Activated CD4-positive, alpha-beta memory T cell treated with anti-CD3 and anti-CD28 coated beads for 36 hours (primary cell): ENCODE results near the gene COL4A3. TPM values are rescaled to one million over a fixed set of nuclear protein-coding genes. Genes with fewer than 3 reads are reported as not detected.

ENCODE experiments used
- CTCF ChIA-PET: fragments of 350-600 bp; sonication (Branson Sonifier 250); formaldehyde crosslinking; loops from one replicate; lab custom pipeline; 2021; ENCODE audit warnings: antibody characterized with exemption, inconsistent platforms; lab: Charles Lee
- POLR2A ChIA-PET: fragments of 350-600 bp; sonication (Branson Sonifier 250); formaldehyde crosslinking; loops from one replicate; lab custom pipeline; 2021; ENCODE audit warnings: antibody characterized with exemption; lab: Charles Lee
- DNase-seq: peaks from one replicate; pipeline ENCODE4 v3.0.0-alpha.2; 2020
- H3K27ac Mint-ChIP-seq: one replicate; pipeline ENCODE4 v1.8.0; 2021; ENCODE audit warnings: mixed read lengths
- H3K27me3 Mint-ChIP-seq: one replicate; pipeline ENCODE4 v1.8.0; 2021; ENCODE audit warnings: mixed read lengths
- H3K36me3 Mint-ChIP-seq: one replicate; pipeline ENCODE4 v1.8.0; 2021; ENCODE audit warnings: mixed read lengths
- H3K4me1 Mint-ChIP-seq: one replicate; pipeline ENCODE4 v1.8.0; 2021; ENCODE audit warnings: low read depth, mixed read lengths
- H3K4me3 Mint-ChIP-seq: one replicate; pipeline ENCODE4 v1.8.0; 2021; ENCODE audit warnings: mild to moderate bottlenecking, mixed read lengths
- H3K9me3 Mint-ChIP-seq: one replicate; pipeline ENCODE4 v1.8.0; 2021; ENCODE audit warnings: mixed read lengths
- intact Hi-C: fragments of 100-400 bp; cut with micrococcal nuclease; formaldehyde crosslinking; loops from one replicate; pipeline ENCODE4 v1.15.1; 2023
- total RNA-seq, 2 experiments: library from RNA; stranded (reverse); gene quantifications; one replicate each; pipeline ENCODE4 v1.2.3, GENCODE V29; 2021

COL4A3 gene
- total RNA-seq: not detected

DNA sequence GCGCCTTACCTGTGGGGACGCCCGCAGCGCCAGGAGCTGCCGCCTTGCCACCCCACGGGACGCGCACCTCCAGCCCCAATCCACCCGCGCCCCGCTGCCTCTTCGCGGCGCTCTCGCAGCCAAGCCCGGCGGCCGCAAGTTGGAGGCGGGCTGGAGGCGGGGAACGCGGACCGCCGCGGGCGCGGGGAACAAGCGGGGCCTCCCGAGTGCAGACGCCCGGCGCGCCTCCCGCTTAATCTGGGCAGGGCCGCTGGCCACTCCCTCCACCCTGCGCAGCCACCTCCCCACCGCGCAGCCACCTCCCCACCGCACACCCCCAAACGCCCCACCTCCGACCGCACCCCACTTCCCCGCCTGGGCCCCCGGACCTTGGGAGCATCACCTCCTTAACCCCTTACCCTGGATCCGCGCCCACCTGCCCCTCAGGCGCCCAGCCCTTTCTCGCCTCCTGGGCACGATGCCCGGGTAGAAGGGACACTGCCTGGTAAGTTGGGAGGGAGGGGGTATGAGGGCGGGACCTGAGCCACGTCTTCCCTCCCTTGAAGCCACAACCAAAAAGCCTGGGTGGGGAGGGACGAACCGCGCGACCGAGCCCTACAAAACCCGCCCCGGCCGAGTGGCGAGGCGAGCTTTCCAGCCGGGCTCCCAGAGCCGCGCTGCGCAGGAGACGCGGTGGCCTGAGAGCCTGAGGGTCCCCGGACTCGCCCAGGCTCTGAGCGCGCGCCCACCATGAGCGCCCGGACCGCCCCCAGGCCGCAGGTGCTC is at the start of gene COL4A3, which contains the start of gene COL4A4:
Gene COL4A3, plus strand, starts transcription at position 627 of the 765 bp plus-strand sequence. Its CDS starts 103 bp downstream, at position 730.
Gene COL4A4, minus strand, starts transcription at position 208 of the 765 bp plus-strand sequence. CDS start 16,722 bp downstream, outside the sequence.
- Mint-ChIP-seq H3K4me1 (peaks cover 9% of the 10 kb centered on the region), H3K4me3 (peak within 1 kb of the TSS; percentile 58), H3K27ac (no peak within 1 kb of the TSS), H3K27me3 (peaks cover 55% of the 10 kb centered on the region), H3K9me3 (no peaks in the 10 kb centered on the region), H3K36me3 (no peaks in the 10 kb centered on the region)
- DNase-seq: peak; percentile 17
- POLR2A ChIA-PET: no interaction called here
- CTCF ChIA-PET: no interaction called here
- intact Hi-C loops: no loop called here

DNA sequence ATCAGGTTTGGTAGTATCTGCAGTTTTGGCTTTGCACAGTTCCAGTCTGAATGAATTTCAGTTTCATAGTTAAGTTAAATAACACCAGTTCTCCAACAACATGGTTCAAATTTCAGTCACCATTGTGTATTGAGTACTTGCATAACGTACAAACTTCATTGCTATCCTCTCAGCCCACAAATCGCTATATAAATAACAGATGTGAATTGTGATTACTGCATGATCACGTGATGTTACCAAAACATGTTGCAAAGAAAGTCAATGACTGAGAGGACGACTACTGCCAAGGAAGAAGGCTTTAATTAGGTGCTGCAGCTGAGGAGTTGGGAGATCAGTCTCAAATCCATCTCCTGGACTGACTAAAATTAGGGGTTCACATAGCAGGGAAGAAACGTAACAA is 48.7 kb upstream of the COL4A3 start:
- ChIA-PET CTCF (no interaction called here), POLR2A (no interaction called here)
- intact Hi-C loops: no loop called here
- peaks cover 3% of the 10 kb centered on the region for H3K4me1 Mint-ChIP-seq
- no peaks in the 10 kb centered on the region for H3K9me3 Mint-ChIP-seq
- no peak overlapping the region for H3K4me3 Mint-ChIP-seq
- no peaks in the 10 kb centered on the region for H3K36me3 Mint-ChIP-seq
- no peak overlapping the region for H3K27ac Mint-ChIP-seq
- H3K27me3 Mint-ChIP-seq: peaks cover 7% of the 10 kb centered on the region
- DNase-seq: no peak

DNA sequence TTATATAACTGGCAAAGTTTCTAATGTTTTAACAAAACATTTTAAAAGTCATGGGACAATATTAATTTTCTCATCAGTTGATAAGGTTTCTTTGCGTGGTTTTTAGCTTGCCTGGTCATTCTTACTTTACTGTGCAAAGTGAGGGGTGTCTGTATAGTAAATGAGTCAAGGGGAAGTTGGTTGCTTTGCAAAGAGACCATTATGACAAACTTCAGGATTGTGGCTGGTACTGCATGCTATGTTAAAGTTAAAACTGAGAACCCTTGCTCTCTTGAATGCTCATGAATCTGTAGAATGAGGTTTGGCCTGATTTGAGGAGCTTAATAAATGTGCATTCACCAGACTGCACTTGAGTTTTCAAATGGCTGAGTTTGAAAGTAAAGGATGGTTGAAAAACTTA is 47.4 kb upstream of the COL4A3 start:
- H3K36me3 Mint-ChIP-seq: no peaks in the 10 kb centered on the region
- H3K27ac Mint-ChIP-seq: no peak overlapping the region
- no peak overlapping the region for H3K4me3 Mint-ChIP-seq
- ChIA-PET CTCF (interaction anchor here (0.7 to 1.4 kb wide), 2 partner anchors 121 to 508 kb away, joined by 3 read pairs; no protein-coding TSS in a partner anchor), POLR2A (no interaction called here)
- no peaks in the 10 kb centered on the region for H3K9me3 Mint-ChIP-seq
- DNase-seq: no peak
- intact Hi-C loops: no loop called here
- H3K27me3 Mint-ChIP-seq: peaks cover 7% of the 10 kb centered on the region
- H3K4me1 Mint-ChIP-seq: peaks cover 3% of the 10 kb centered on the region

DNA sequence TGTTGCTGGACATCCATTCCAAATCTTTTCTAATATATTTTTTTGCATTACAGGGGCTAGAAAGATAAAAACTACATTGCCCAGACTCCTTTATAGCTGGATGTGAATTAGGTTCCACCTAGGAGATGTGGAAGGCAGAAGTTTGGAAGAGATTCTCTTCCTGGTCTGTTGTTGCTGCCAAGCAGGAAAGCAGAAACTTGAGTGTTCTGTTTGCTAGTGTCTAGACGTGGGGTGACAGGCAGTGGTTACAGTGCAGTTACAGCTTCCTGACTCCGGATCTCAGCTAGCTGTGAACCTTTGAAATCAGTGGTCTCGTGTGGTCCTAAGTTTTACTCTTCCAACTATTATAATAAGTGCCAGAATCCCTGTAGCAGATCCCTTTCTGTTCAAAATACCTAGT is 46.6 kb upstream of the COL4A3 start:
- intact Hi-C loops: no loop called here
- no peaks in the 10 kb centered on the region for H3K36me3 Mint-ChIP-seq
- H3K9me3 Mint-ChIP-seq: no peaks in the 10 kb centered on the region
- no peak for DNase-seq
- ChIA-PET POLR2A (no interaction called here), CTCF (interaction anchor here (1.4 to 1.5 kb wide), 2 partner anchors 11 to 120 kb away, joined by 3 to 4 read pairs; no protein-coding TSS in a partner anchor)
- no peak overlapping the region for H3K27ac Mint-ChIP-seq
- H3K27me3 Mint-ChIP-seq: peaks cover 7% of the 10 kb centered on the region
- no peak overlapping the region for H3K4me3 Mint-ChIP-seq
- peaks cover 3% of the 10 kb centered on the region for H3K4me1 Mint-ChIP-seq

DNA sequence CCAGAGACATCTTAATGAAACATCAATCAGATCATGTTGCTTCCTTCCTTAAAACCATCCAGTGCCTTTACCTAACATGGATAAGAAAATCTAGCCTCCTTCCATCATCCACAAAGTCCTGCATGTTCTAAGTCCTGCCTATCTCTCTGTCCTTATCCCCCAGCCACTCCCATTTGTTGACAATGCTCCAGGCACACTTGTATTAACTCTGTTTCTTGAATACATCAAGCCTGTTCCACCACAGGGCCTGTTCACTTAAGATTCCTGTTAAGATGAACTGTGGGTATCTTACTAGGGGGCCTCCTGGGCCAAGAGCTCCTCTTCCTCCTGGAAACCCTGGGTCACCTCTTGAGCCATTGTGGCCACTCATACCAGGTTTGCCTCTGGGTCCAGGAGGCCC is 46.1 kb upstream of the COL4A3 start:
- Mint-ChIP-seq H3K4me1 (peaks cover 3% of the 10 kb centered on the region), H3K27ac (no peak overlapping the region), H3K36me3 (no peaks in the 10 kb centered on the region), H3K9me3 (no peaks in the 10 kb centered on the region), H3K27me3 (peaks cover 11% of the 10 kb centered on the region), H3K4me3 (no peak overlapping the region)
- no peak for DNase-seq
- CTCF ChIA-PET: interaction anchor here (1.4 to 1.5 kb wide), 2 partner anchors 11 to 119 kb away, joined by 3 to 4 read pairs; no protein-coding TSS in a partner anchor
- intact Hi-C loops: no loop called here
- POLR2A ChIA-PET: no interaction called here

DNA sequence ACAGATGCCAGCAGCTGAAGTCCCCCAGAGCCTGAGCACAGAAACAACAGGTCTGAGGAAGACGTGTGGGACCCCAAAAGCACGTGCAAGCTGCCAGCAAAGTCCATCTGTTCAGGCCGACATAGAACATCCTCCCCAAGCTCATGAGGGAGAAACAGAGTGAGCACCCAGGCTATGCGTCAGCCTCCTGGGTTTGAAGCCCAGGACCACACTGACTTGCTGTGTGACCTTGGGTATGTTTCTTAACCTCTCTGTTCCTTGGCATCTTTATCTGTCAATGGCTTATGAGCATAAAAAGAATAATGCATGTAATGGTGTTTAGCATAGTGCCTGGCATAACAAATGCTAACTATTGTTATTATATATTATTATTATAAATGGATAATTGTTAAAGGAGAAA is 40.7 kb upstream of the COL4A3 start:
- H3K9me3 Mint-ChIP-seq: no peaks in the 10 kb centered on the region
- peaks cover 9% of the 10 kb centered on the region for H3K27me3 Mint-ChIP-seq
- no peak overlapping the region for H3K4me3 Mint-ChIP-seq
- POLR2A ChIA-PET: no interaction called here
- no peak for DNase-seq
- CTCF ChIA-PET: interaction anchor here (1.6 kb wide), 1 partner anchor 9 kb away, joined by 4 read pairs; no protein-coding TSS in a partner anchor
- no peaks in the 10 kb centered on the region for H3K36me3 Mint-ChIP-seq
- H3K4me1 Mint-ChIP-seq: no peaks in the 10 kb centered on the region
- intact Hi-C loops: no loop called here
- H3K27ac Mint-ChIP-seq: no peak overlapping the region

DNA sequence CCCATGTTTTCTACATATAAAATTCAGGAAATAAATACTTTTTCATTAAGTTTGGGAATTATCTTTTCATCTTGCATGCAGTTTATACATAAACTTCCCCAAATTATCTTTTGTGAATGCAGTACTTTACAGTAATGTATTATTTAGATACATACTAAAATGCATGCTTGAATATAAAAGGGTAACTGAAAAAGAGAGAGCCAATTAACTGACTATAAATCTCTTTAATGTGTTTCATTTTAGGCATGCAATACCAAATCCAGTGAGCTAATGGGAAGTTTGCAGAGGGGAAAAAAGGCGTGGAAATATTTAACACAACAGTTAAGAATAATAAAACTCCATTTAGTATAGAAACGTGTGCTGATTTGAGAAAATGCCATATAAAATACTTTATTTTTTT is 39.6 kb upstream of the COL4A3 start:
- CTCF ChIA-PET: interaction anchor here (0.7 kb wide), 1 partner anchor 237 kb away, joined by 4 read pairs; no protein-coding TSS in a partner anchor
- POLR2A ChIA-PET: no interaction called here

DNA sequence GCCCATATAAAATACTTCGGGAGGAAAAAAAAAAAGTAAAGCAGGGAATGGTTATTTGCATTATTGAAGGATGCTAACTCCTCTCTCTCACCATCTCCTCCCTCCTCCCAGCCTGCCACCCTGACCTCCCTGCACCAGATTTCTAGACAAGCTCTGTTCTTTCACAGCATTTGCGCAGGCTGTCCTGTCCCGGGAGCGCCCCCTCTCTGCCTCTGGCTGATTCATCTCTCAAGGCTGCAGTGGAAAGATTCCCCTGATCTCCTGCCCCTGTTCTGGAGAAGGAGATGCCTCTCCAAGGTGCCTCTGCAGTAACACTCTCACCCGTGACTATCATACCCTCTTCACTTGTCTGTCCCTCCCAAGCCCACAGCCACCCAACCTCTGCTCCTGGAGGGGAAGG is 38.9 kb upstream of the COL4A3 start:
- Mint-ChIP-seq H3K27ac (no peak overlapping the region), H3K4me1 (no peaks in the 10 kb centered on the region), H3K9me3 (no peaks in the 10 kb centered on the region), H3K4me3 (no peak overlapping the region), H3K36me3 (no peaks in the 10 kb centered on the region), H3K27me3 (peaks cover 13% of the 10 kb centered on the region)
- ChIA-PET CTCF (interaction anchor here (0.7 kb wide), 1 partner anchor 473 kb away, joined by 7 read pairs; no protein-coding TSS in a partner anchor), POLR2A (no interaction called here)
- no peak for DNase-seq
- intact Hi-C loops: no loop called here

More for the DNA sequence above, 39.6 kb upstream of the COL4A3 start:
- no peaks in the 10 kb centered on the region for H3K9me3 Mint-ChIP-seq
- H3K27me3 Mint-ChIP-seq: peaks cover 12% of the 10 kb centered on the region
- H3K27ac Mint-ChIP-seq: no peak overlapping the region
- DNase-seq: no peak
- no peaks in the 10 kb centered on the region for H3K4me1 Mint-ChIP-seq
- intact Hi-C loops: no loop called here
- no peak overlapping the region for H3K4me3 Mint-ChIP-seq
- no peaks in the 10 kb centered on the region for H3K36me3 Mint-ChIP-seq

DNA sequence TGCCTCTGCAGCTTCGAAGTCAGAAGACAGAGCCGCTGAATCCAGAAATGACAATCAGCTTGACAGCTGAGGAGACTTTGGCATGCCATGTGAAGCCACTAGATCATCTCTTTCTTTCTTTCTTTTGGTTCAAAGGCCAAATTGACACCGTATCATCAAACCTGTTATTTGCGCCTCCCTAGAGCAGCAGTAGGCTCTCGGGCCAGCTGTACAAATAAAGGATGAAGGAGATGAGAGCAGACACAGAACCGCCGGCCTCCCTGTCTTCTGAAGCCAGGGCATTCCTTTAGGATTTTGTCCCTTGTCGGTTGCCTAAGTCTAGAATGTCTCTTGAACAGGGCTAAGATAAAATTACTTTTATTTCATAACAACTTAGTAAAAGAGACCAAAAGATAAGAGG is 37.2 kb upstream of the COL4A3 start:
- intact Hi-C loops: no loop called here
- Mint-ChIP-seq H3K9me3 (no peaks in the 10 kb centered on the region), H3K27me3 (peaks cover 13% of the 10 kb centered on the region), H3K4me3 (no peak overlapping the region), H3K4me1 (no peaks in the 10 kb centered on the region), H3K36me3 (no peaks in the 10 kb centered on the region), H3K27ac (no peak overlapping the region)
- no peak for DNase-seq
- CTCF ChIA-PET: interaction anchor here (11.8 kb wide), 1 partner anchor 111 kb away, joined by 104 read pairs; no protein-coding TSS in a partner anchor
- POLR2A ChIA-PET: no interaction called here

DNA sequence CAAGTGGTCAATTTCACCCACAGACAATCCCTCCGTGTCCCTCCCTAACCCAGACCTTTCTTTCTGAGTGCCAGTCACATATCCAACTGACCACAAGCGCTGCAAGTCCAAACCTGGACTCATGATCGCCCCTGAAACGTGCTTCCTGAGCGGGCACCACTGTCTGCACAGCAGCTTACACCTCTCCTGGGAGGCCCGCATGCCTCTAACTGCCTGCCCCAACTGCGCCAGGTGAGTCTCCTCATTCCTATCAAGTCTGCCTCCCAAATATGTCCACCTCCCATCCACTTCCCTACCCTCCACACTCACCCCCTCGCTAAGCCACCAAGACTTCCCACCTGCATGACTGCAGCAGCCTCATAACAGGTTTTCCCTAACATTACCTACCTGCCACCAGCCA is 33.8 kb upstream of the COL4A3 start:
- H3K4me1 Mint-ChIP-seq: no peaks in the 10 kb centered on the region
- no peaks in the 10 kb centered on the region for H3K36me3 Mint-ChIP-seq
- no peak for DNase-seq
- peaks cover 7% of the 10 kb centered on the region for H3K27me3 Mint-ChIP-seq
- H3K27ac Mint-ChIP-seq: no peak overlapping the region
- H3K4me3 Mint-ChIP-seq: no peak overlapping the region
- POLR2A ChIA-PET: no interaction called here
- CTCF ChIA-PET: interaction anchor here (1.0 to 11.8 kb wide), 3 partner anchors 108 to 635 kb away, joined by 3 to 104 read pairs (median 9); no protein-coding TSS in a partner anchor
- intact Hi-C loops: loop anchor here (1.0 to 5.0 kb wide), 3 partner anchors 108 to 636 kb away; partner anchors contain the start of gene MFF
- H3K9me3 Mint-ChIP-seq: no peaks in the 10 kb centered on the region

DNA sequence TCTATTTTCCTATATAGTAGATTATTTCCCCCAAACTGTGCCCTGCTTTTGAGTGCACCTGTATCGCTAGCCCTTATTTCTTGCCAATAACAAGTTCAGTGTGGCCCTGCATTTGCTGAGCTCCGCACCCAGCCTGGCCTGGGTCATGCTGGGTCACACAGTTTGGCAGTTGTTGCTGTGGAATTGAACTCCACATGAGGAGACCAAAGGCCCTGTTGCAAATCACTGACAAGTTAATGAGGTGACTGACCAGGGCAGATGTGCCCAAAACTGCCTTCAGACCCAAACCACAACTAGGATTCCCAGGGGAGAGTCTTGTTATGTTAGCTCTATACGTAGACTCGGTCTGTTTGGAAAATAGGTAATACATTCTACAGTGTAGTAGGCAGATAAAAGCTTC is 31.4 kb upstream of the COL4A3 start:
- ChIA-PET POLR2A (no interaction called here), CTCF (interaction anchor here (0.5 to 11.8 kb wide), 4 partner anchors 10 to 633 kb away, joined by 3 to 104 read pairs (median 6); no protein-coding TSS in a partner anchor)
- H3K36me3 Mint-ChIP-seq: no peaks in the 10 kb centered on the region
- H3K9me3 Mint-ChIP-seq: no peaks in the 10 kb centered on the region
- no peak overlapping the region for H3K27ac Mint-ChIP-seq
- H3K27me3 Mint-ChIP-seq: peaks cover 5% of the 10 kb centered on the region
- H3K4me1 Mint-ChIP-seq: no peaks in the 10 kb centered on the region
- no peak overlapping the region for H3K4me3 Mint-ChIP-seq
- DNase-seq: no peak
- intact Hi-C loops: loop anchor here (5.0 kb wide), 1 partner anchor 194 kb away; the partner anchor contains the start of gene MFF

DNA sequence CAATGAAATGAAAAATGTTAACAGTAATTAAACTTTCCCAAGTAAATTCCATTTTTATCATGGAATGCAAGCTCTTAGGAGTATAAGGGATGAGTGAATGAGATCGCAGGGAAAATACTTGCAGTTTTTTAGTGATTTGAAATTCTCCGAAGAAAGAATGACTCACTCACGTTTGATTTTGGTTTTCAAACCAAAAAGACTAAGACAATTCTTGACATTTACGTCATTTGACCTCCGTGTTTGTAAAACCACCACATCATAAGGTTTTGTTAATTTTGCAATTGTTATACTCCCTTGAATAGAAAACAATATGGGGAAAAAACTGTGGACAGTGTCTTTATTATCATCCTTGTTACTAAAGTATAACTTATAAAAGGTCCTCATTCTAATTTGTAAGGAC is 29.8 kb upstream of the COL4A3 start:
- Mint-ChIP-seq H3K4me1 (no peaks in the 10 kb centered on the region), H3K36me3 (no peaks in the 10 kb centered on the region), H3K4me3 (no peak overlapping the region), H3K27ac (no peak overlapping the region), H3K27me3 (peaks cover 2% of the 10 kb centered on the region), H3K9me3 (no peaks in the 10 kb centered on the region)
- CTCF ChIA-PET: interaction anchor here (0.6 to 11.8 kb wide), 3 partner anchors 104 to 1145 kb away, joined by 3 to 104 read pairs (median 3); no protein-coding TSS in a partner anchor
- intact Hi-C loops: loop anchor here (5.0 kb wide), 1 partner anchor 193 kb away; the partner anchor contains the start of gene MFF
- no peak for DNase-seq
- POLR2A ChIA-PET: no interaction called here
